Osteocyte (in vitro differentiated cells): ENCODE measurements around the gene OR2V2. TPM values are rescaled to one million over a fixed set of nuclear protein-coding genes. Genes with fewer than 3 reads are reported as not detected.
A peak's percentile ranks its signal among the peaks of the same experiment; 100 is the strongest.
"Not testable (repeated sequence)": the region's sequence is repeated elsewhere in the genome, so short reads cannot be mapped to it uniquely, and the experiment has no call there.

Source experiments
- DNase-seq: peaks from one replicate; pipeline ENCODE4 v3.0.0; 2021; ENCODE audit warnings: mixed read lengths; ENCODE audit not compliant: unreplicated experiment; ENCODE audit errors: extremely low spot score
- H3K27ac Mint-ChIP-seq: one replicate; pipeline ENCODE4 v1.8.0; 2021; ENCODE audit warnings: mild to moderate bottlenecking, mixed read lengths; ENCODE audit not compliant: unreplicated experiment
- H3K27me3 Mint-ChIP-seq: one replicate; pipeline ENCODE4 v1.8.0; 2021; ENCODE audit warnings: mixed read lengths; ENCODE audit not compliant: unreplicated experiment
- H3K36me3 Mint-ChIP-seq: one replicate; pipeline ENCODE4 v1.8.0; 2021; ENCODE audit warnings: mixed read lengths; ENCODE audit not compliant: unreplicated experiment
- H3K4me1 Mint-ChIP-seq: one replicate; pipeline ENCODE4 v1.8.0; 2021; ENCODE audit warnings: mixed read lengths; ENCODE audit not compliant: unreplicated experiment
- H3K4me3 Mint-ChIP-seq: one replicate; pipeline ENCODE4 v1.8.0; 2021; ENCODE audit warnings: mild to moderate bottlenecking, moderate library complexity, mixed read lengths; ENCODE audit not compliant: unreplicated experiment
- H3K9me3 Mint-ChIP-seq: one replicate; pipeline ENCODE4 v1.8.0; 2021; ENCODE audit warnings: mixed read lengths; ENCODE audit not compliant: unreplicated experiment
- total RNA-seq: library from RNA; stranded (reverse); gene quantifications from 2 replicates; pipeline ENCODE4 v1.2.1, GENCODE V29; 2021
- TF ChIP-seq, protein P1 (sequence below): fragments of 200-600 bp; sonication (generic); IDR thresholded peaks from 2 replicates; pipeline ENCODE4 v1.5.0; 2021; ENCODE audit warnings: antibody characterized with exemption, mild to moderate bottlenecking, moderate library complexity

The OR2V2 gene
- total RNA-seq, 1 donor from 2014 or later, result not detected

DNA sequence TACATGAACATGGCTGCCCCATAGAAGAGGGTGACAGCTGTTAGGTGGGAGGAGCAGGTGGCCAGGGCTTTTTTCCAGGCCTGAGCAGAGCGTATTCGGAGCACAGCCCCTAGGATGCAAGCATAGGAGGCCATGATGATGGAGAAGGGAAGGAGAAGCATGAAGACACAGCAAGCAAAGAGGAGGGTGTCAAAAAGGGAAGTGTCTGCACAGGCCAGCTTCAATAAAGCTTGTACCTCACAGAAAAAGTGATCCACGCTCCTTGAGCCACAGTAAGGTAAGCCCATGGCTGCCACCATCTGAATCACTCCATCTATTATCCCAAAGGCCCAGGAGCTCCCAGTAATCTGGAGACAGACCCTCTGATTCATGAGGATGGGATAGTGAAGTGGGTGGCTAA lies 22.9 kb upstream of the OR2V2 start:
- Mint-ChIP-seq H3K27me3 (peaks cover 19% of the 10 kb centered on the region), H3K27ac (no peak overlapping the region), H3K36me3 (no peaks in the 10 kb centered on the region), H3K9me3 (peaks cover 6% of the 10 kb centered on the region), H3K4me3 (no peak overlapping the region), H3K4me1 (no peaks in the 10 kb centered on the region)
- DNase-seq, result peak; percentile 49
- TF ChIP-seq, protein P1, sequence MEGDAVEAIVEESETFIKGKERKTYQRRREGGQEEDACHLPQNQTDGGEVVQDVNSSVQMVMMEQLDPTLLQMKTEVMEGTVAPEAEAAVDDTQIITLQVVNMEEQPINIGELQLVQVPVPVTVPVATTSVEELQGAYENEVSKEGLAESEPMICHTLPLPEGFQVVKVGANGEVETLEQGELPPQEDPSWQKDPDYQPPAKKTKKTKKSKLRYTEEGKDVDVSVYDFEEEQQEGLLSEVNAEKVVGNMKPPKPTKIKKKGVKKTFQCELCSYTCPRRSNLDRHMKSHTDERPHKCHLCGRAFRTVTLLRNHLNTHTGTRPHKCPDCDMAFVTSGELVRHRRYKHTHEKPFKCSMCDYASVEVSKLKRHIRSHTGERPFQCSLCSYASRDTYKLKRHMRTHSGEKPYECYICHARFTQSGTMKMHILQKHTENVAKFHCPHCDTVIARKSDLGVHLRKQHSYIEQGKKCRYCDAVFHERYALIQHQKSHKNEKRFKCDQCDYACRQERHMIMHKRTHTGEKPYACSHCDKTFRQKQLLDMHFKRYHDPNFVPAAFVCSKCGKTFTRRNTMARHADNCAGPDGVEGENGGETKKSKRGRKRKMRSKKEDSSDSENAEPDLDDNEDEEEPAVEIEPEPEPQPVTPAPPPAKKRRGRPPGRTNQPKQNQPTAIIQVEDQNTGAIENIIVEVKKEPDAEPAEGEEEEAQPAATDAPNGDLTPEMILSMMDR, result no peak

DNA sequence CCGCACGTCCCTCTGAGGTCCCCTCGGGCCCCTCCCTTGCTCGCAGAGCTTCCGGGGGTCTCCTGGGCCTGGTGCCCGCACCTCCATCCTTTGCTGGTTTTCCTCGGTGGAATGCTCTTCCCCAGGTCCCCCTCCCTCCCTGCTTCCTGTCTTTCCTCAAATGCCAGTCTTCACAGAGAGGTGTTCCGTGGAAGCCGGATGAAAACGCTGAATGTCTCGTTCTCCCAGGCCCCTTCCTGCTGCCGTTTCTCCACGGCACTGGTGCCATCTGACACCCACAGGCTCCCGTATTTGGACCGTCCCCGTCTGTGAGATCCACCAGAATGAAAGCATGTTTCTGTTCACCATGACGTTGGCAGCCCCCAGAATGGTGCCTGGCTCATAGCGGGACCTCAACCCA lies 20.5 kb upstream of the OR2V2 start:
- H3K9me3 Mint-ChIP-seq, result peaks cover 6% of the 10 kb centered on the region
- no peak overlapping the region for H3K27ac Mint-ChIP-seq
- no peaks in the 10 kb centered on the region for H3K4me1 Mint-ChIP-seq
- peak; percentile 82 for DNase-seq
- TF ChIP-seq, protein P1, result no peak
- H3K4me3 Mint-ChIP-seq, result no peak overlapping the region
- H3K27me3 Mint-ChIP-seq, result peaks cover 26% of the 10 kb centered on the region
- H3K36me3 Mint-ChIP-seq, result no peaks in the 10 kb centered on the region

DNA sequence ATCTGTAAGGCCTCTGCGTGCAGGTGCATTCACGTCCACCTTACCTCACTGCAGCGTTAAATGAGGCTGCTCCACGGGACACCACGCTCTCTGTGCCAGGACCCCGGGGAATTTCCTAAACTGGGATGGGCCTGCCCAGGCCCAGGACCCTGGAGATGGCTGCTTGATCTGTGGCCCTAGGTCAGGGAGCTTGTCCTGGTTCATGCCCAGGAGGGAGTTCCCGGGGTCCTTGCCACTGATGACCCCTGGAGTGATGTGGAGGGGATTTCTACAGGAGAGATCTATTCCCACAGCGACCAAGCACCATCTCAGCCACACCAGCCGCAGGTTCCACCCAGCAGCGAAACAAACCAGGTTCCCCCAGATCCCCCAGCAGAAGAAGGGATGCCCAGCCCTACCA lies 19.9 kb upstream of the OR2V2 start:
- no peak overlapping the region for H3K4me3 Mint-ChIP-seq
- peaks cover 26% of the 10 kb centered on the region for H3K27me3 Mint-ChIP-seq
- no peaks in the 10 kb centered on the region for H3K36me3 Mint-ChIP-seq
- no peak for DNase-seq
- H3K27ac Mint-ChIP-seq, result no peak overlapping the region
- TF ChIP-seq, protein P1, result no peak
- H3K4me1 Mint-ChIP-seq, result no peaks in the 10 kb centered on the region
- H3K9me3 Mint-ChIP-seq, result peaks cover 6% of the 10 kb centered on the region

DNA sequence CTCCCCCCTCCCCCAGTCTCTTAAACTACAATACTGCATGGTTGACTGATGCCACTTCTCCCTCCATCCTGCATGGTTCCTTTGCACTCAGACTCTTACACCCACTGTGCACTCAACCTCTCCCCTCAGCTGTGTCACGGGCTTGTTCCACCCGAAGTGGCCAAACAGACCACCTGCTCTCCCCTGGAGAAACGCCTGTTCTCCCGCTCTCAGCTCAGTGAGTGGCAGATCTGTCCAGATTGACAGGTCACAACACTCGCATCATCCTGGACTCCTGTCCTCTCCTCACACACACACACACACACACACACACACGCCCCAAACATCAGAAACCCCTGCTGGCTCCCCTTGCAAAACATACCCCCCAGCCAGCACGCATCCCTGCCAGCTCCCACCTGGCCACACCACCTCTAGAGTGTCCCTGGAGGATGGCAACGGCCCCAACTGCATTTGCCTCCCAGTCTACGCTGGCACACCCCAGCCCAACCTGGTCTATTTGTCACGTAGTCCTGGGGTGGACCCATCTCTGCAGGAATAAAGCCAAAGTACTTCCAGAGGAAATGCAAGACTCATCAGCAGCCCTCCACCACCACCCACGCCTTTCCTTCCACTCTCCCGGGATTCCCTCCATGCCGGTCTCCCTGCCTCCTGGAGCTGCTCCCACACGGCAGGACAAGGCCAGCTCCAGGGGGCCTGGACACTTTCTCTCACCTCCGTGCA lies 19.3 kb upstream of the OR2V2 start:
- DNase-seq, result no peak
- TF ChIP-seq, protein P1, result no peak
- peaks cover 6% of the 10 kb centered on the region for H3K9me3 Mint-ChIP-seq
- no peak overlapping the region for H3K27ac Mint-ChIP-seq
- H3K4me3 Mint-ChIP-seq, result no peak overlapping the region
- peaks cover 22% of the 10 kb centered on the region for H3K27me3 Mint-ChIP-seq
- no peaks in the 10 kb centered on the region for H3K36me3 Mint-ChIP-seq
- H3K4me1 Mint-ChIP-seq, result peaks cover 3% of the 10 kb centered on the region

DNA sequence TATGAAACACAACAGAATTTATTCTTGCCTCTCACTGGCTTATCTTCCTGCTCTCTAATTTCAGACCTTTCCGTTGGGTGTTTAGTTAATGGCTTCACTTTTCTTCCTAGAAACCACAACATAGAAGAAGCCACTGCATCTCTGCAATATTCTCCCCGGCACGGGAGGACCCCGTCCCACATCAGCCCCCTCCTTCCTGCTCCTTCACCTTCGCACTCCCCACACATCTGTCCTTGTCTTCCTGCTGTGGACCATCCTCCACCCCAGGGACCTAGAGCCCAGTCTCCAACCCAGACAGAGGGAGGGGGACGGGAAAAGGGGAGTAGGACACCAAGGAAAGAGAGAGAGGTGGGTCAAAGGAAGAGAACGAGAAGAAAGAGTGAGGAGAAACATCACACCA lies 17.8 kb upstream of the OR2V2 start:
- H3K27me3 Mint-ChIP-seq, result peaks cover 20% of the 10 kb centered on the region
- DNase-seq, result no peak
- H3K36me3 Mint-ChIP-seq, result no peaks in the 10 kb centered on the region
- TF ChIP-seq, protein P1, result no peak
- H3K4me1 Mint-ChIP-seq, result peaks cover 15% of the 10 kb centered on the region
- H3K9me3 Mint-ChIP-seq, result peaks cover 10% of the 10 kb centered on the region
- H3K27ac Mint-ChIP-seq, result no peak overlapping the region
- no peak overlapping the region for H3K4me3 Mint-ChIP-seq

DNA sequence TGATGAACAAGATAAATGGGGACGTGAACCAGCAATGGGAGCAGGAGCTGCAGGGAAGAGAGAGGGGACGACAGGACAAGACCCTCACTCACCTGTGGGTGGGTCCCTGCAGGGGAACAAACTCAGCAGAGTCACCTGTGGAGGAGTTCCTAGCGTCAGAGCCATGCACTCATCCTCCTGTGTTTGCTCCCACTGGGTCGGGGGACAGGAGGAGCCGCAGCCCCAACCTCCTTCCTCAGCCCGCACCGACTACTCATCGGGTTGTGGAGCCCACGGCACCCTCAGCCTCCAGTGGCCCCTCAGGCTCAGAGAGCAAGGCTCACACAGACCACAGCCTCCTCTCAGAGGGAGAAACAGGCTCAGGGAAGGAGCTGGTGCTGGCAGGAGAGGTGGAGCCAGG lies 17.3 kb upstream of the OR2V2 start:
- not testable (repeated sequence) for H3K9me3 Mint-ChIP-seq, H3K4me3 Mint-ChIP-seq, DNase-seq, H3K27ac Mint-ChIP-seq, H3K36me3 Mint-ChIP-seq
- Mint-ChIP-seq H3K27me3 (peaks cover 20% of the 10 kb centered on the region), H3K4me1 (peaks cover 19% of the 10 kb centered on the region)
